Right lobe of liver (tissue), 4 donors: ENCODE data around the gene HTR3A.

Experiments
- CTCF ChIP-seq, 4 donors: fragments of 200-600 bp in 3 of 4; fragments of 450-650 bp in 1 of 4; IDR thresholded peaks; one replicate each; pipeline versions ENCODE4 v1.5.1 to v1.8.0; 2016 to 2022; ENCODE audit warnings: antibody characterized with exemption in 4 of 4, mild to moderate bottlenecking in 2 of 4
- POLR2A ChIP-seq: fragments of 450-650 bp; IDR thresholded peaks from one replicate; pipeline ENCODE4 v1.6.1; 2017; ENCODE audit warnings: antibody characterized with exemption, mild to moderate bottlenecking
- donor health status: DM: no; HTN: no; CAD: no.
- donor health status: DM: no; HTN: no; CAD: no.
- donor health status: DM: no; HTN: yes; CAD: no.

- TF ChIP-seq CTCF (IDR thresholded peaks at IDR 0.05), result no peak
- no peak for TF ChIP-seq POLR2A
These were observed 36.5 kb downstream of the HTR3A start for GRCh38 chr11:114011443-114011842.
